ENCODE data around the gene RARRES2. TPM values are rescaled to one million over a fixed set of nuclear protein-coding genes. Genes with fewer than 3 reads are reported as not detected.
"Not testable (repeated sequence)": the region's sequence is repeated elsewhere in the genome, so short reads cannot be mapped to it uniquely, and the experiment has no call there.

The RARRES2 gene
- total RNA-seq (ENCODE audit: insufficient read depth, low replicate concordance), result 62.1 TPM

DNA sequence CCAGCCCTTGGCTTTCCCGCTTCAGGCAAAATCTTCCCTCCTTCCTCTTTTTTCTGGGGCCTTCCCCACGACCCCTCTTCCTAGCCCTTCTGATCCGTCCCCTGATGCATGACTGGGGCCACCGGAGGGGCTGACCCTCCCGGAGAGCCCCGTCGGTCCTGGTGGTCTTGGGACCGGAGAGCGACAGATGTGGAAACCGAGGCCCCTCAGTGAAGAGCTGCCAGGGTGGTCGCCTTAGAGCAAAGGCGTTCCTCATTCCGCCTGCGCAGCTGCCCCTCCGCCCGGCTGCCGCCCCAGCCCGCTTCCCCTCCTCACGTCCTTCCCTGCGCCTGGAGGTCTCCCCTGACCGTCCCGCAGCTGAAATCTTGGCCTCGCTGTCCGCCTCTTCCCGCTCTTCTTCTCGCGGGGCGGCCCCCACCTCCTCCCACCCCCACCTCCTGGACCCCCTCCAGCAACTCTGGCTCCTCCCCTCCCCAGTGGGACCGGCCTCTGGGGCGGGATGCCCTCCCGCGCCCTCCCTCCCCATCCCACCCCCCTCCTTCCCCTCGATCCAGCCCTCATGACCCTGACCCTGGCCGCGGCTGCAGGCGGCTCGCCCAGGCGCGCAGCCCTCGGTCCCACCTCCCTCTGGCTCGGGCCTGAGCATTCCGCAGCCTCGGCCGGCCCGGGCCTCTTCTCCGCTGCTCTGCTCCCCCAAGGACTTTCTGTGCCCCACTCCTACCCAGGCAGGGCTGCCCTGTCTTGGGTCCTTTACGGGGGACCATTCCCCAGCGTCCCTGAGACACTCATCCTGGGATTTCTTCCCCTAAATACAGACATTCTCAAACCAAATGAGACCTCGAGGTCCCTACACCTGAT, at the start of gene RARRES2:
RARRES2 (minus strand) TSS at position 367 of the 858 bp plus-strand sequence. CDS start 1,020 bp downstream, outside the sequence.
- peak; percentile 17 for DNase-seq (ENCODE audit: low spot score)

DNA sequence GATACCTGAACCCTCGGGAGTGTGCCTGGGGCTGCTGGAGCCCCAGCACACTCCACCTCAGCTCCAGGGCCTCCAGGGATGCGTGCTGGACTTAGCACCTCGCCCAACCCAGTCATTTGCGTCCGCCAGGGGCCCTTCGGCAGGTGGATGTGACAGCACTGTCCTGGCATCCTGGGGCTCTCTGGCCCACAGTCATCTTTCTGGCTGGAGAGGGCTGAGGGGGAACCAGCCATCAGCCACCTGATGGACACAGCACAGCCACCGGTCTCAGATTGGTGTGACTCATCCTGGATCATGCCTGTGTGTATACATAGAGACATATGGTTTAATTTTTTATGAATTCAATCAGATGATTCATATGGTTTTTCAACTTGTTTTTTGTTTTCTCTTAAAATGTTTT, 48.8 kb upstream of the RARRES2 start:
- DNase-seq (ENCODE audit: low spot score), result no peak

DNA sequence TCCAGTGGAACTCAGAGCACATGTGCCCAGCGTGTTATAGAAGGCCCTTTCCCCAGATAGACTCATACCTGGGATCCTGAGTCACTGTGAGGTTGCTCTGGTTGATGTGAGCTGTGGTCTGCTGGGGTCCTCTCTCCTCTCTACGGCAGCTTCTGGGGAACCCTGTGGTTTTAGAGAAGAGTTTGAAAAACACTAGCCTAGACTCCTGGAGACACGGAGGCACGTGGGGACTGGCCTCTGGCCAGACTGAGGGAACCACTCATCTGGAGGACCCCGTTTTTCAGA, 48.0 kb upstream of the RARRES2 start:
- DNase-seq (ENCODE audit: low spot score), result no peak

- DNase-seq (ENCODE audit: low spot score), result no peak
These were observed 47.5 kb upstream of the RARRES2 start for GRCh38 chr7:150388709-150389531.

DNA sequence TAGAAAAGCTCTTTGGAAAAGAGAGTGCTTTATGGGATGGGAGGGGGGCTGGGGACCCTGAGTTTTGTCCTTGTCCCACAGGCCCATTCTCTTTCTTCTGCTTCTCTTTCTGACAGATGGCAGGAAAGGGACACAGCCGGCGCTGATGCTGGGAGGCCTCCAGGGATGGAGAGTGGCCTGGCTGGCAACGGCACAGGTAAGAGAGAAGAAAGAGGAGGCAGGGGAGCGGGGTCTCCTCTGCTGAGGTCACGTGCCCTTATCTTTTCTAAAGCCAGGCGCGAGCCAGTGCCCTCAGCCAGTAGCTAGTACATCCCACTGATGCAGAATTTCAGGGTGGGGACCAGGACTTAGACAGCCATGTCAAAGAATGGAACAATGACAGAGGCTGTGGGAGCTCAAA, 46.9 kb upstream of the RARRES2 start:
- DNase-seq (ENCODE audit: low spot score), result no peak

DNA sequence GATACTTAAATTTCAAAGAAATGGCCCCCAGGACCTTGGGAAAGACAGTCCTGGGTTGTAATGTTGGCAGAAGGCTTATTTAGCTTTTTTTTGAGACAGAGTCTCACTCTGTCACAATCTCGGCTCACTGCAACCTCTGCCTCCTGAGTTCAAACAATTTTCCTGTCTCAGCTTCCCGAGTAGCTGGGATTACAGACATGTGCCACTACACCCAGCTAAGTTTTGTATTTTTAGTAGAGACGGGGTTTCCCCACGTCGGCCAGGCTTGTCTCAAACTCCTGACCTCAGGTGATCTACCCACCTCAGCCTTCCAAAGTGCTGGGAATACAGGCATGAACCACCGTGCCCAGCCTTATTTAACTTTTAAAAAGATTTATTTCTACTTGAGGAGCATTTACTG, 44.5 kb upstream of the RARRES2 start:
- DNase-seq (ENCODE audit: low spot score), result not testable (repeated sequence)

- DNase-seq (ENCODE audit: low spot score), result no peak
These were observed 43.9 kb upstream of the RARRES2 start for GRCh38 chr7:150385302-150385723.

DNA sequence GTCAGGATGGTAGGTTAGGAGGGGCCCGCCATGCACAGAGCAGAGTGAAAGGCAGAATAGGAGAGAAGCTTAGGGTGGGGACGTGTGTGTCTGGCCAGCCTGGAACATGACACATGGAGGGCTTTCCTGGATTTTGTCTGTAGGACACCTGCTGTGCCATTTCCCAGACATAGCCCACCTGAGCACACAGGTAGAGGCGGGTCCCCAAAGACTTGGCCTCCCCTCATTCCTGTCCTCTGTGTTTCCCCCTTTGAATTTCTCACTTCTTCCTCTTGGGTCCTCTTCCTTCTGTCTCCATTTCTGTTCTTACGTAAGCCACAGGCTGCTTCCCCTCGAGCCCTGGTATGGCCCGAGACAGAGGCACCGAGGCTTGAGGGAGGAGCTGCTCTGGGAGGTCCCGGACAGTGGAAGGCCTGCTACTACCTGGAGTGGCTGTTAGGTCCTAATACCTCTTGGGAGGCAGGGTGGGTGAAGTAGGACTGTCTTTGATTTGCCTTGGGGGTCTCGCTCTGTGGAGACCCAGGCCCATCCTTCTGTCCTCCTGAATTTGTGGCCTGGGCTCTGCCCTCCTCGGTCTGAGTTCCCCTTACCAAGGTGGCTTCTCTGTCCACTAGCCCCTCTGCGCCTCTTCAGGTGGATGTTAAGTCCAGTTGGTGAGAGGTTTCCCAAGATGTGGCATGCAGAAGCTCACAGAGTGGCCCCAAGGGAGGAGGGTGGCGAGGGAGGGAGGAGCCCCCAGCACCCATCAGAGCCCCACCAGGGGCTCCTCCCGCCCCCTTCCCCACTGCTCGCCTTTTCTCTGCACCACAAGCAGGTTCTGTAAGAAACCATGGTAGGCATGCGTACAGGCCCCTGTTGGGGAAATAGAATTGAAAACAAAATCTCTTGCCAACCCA, 43.2 kb upstream of the RARRES2 start:
- no peak for DNase-seq (ENCODE audit: low spot score)

- DNase-seq (ENCODE audit: low spot score), result peak; percentile 75
These were observed 42.4 kb upstream of the RARRES2 start for GRCh38 chr7:150383710-150384397.

DNA sequence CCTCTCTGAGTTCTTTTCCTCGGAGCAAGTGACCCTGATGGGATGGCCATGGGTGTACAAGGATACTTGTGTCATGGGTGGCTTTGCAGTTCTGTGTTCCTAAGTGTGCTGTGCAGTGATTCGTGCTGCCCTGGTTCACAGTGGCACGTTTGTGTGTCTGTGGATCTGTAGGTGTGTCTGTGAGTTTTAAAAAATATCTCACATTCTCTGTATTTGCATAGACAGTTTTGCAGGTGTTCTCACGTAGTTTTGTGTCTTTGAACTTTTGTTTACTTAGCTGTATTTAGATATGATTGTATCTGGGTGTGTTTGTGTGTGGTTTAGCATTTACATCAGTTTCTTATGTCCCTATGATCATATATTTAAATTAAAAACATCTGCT, 41.4 kb upstream of the RARRES2 start:
- no peak for DNase-seq (ENCODE audit: low spot score)

- DNase-seq (ENCODE audit: low spot score), result no peak
These were observed 40.9 kb upstream of the RARRES2 start for GRCh38 chr7:150382123-150382843.

GRCh38 chr7:150381785-150382122, 40.3 kb upstream of the RARRES2 start:
- no peak for DNase-seq (ENCODE audit: low spot score)

DNA sequence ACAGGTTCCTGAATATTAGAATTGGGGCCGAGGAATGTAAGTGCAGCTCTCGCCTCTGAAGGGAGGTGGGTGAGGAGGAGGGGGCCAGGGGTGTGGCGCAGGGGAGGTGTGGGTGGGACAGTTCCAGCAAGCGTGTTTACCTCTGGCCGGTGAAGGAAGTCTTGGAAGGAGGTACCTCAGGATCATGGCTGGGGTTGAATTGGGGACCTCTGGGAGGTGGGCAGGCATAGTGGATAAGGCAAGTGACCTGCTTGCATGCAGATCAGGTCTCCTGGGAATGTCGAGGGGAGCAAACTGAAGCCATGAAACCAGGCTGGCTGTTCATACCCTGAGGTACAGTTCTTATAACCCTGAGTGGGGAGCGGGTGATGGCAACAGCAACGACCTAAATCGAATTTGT, 39.7 kb upstream of the RARRES2 start:
- DNase-seq (ENCODE audit: low spot score), result no peak

DNA sequence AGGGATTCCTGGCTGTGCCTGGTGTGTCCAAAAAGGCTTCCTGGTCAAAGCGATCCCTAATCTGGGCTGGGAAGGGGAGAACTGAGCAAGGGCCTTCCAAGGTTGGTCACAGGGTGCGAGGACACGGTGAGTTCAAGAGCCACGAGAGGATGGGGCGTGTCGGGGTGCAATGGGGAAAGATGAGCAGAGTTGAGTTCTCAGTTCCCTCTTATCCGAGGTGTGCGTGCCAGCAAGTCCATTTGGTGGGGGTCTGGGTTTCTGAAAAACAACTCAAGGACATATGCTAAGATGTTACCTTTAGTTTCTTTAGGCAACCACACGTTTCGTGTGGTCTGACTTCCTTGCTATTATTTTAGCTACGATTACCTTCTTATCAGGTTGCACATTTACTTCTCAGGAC, 39.0 kb upstream of the RARRES2 start:
- no peak for DNase-seq (ENCODE audit: low spot score)

GRCh38 chr7:150379441-150380379, 38.3 kb upstream of the RARRES2 start:
- DNase-seq (ENCODE audit: low spot score), result no peak

DNA sequence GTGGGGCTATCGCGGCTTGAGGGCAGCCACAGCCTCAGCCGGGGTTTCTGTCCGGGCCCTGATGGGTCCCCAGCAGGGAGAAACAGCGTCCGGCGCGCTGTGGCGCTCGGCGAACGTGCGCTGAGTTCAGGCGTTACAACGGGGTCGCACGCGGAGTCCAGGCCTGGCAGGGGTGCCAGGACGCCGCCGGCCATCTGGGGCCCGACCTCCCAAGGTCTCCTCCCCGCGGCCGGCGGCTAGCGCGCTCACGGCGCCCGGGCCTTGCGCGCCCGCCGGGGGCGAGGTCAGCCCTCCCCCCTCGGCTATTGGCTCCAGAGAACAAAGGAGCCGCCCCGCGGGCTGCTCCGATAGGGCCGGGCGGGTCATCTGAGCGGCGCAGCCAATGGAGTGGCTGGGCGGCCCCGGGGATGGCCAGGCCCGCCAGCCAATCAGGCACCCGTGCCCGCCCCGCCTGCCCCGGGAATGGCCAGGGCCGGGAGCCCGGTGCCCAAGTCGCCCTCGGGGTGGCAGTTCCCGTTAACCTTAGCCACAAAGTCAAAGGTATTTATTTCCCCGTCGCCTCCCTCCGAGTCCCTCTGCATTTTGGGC, 37.5 kb upstream of the RARRES2 start, which contains the start of gene ZNF775:
ZNF775 (plus strand) TSS at position 478 of the 588 bp plus-strand sequence. CDS start 9,141 bp downstream, outside the sequence.
- peak; percentile 97 for DNase-seq (ENCODE audit: low spot score)

GRCh38 chr7:150378115-150378852, 36.9 kb upstream of the RARRES2 start:
- DNase-seq (ENCODE audit: low spot score), result peak; percentile 85

- DNase-seq (ENCODE audit: low spot score), result no peak
These were observed 36.2 kb upstream of the RARRES2 start for GRCh38 chr7:150377635-150378034.
